Measurements from ENCODE around the gene FBXL19. TPM values are rescaled to one million over a fixed set of nuclear protein-coding genes. Genes with fewer than 3 reads are reported as not detected.

FBXL19 gene
- total and polyA plus RNA-seq, 2 of the 13 experiments (the other 11 are each of a cell fraction or from before 2014, with no cell fraction given) = 6.0 to 13.7 TPM

GRCh38 chr16:30996324-30996984 lies 73.1 kb downstream of the FBXL19 start (continued):
- TF ChIP-seq, protein P1, sequence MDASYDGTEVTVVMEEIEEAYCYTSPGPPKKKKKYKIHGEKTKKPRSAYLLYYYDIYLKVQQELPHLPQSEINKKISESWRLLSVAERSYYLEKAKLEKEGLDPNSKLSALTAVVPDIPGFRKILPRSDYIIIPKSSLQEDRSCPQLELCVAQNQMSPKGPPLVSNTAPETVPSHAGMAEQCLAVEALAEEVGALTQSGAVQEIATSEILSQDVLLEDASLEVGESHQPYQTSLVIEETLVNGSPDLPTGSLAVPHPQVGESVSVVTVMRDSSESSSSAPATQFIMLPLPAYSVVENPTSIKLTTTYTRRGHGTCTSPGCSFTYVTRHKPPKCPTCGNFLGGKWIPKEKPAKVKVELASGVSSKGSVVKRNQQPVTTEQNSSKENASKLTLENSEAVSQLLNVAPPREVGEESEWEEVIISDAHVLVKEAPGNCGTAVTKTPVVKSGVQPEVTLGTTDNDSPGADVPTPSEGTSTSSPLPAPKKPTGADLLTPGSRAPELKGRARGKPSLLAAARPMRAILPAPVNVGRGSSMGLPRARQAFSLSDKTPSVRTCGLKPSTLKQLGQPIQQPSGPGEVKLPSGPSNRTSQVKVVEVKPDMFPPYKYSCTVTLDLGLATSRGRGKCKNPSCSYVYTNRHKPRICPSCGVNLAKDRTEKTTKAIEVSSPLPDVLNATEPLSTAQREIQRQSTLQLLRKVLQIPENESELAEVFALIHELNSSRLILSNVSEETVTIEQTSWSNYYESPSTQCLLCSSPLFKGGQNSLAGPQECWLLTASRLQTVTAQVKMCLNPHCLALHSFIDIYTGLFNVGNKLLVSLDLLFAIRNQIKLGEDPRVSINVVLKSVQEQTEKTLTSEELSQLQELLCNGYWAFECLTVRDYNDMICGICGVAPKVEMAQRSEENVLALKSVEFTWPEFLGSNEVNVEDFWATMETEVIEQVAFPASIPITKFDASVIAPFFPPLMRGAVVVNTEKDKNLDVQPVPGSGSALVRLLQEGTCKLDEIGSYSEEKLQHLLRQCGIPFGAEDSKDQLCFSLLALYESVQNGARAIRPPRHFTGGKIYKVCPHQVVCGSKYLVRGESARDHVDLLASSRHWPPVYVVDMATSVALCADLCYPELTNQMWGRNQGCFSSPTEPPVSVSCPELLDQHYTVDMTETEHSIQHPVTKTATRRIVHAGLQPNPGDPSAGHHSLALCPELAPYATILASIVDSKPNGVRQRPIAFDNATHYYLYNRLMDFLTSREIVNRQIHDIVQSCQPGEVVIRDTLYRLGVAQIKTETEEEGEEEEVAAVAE (CRISPR knock-in tag; IDR thresholded peaks at IDR 0.05; ENCODE audit: borderline replicate concordance) = 0 out of 2 replicates have a peak, but pooled peaks have one; percentile 11
- no peak for TF ChIP-seq PAX8 (CRISPR knock-in tag; IDR thresholded peaks at IDR 0.05; ENCODE audit: borderline replicate concordance)
- peak; percentile 26; the same call in 1 of the 2 replicates for TF ChIP-seq ZNF747 (CRISPR knock-in tag; IDR thresholded peaks at IDR 0.05; ENCODE audit: borderline replicate concordance)
- 0 out of 2 replicates have a peak, but pooled peaks have one; percentile 10 for TF ChIP-seq SP2 (CRISPR knock-in tag; IDR thresholded peaks at IDR 0.05)
- 0 out of 2 replicates have a peak, but pooled peaks have one; percentile 8 for TF ChIP-seq ZSCAN22 (CRISPR knock-in tag; IDR thresholded peaks at IDR 0.05)
- no peak for TF ChIP-seq LCORL (IDR thresholded peaks at IDR 0.05)
- TF ChIP-seq LCORL (CRISPR knock-in tag; IDR thresholded peaks at IDR 0.05) = peak; percentile 91
- TF ChIP-seq, protein P2, sequence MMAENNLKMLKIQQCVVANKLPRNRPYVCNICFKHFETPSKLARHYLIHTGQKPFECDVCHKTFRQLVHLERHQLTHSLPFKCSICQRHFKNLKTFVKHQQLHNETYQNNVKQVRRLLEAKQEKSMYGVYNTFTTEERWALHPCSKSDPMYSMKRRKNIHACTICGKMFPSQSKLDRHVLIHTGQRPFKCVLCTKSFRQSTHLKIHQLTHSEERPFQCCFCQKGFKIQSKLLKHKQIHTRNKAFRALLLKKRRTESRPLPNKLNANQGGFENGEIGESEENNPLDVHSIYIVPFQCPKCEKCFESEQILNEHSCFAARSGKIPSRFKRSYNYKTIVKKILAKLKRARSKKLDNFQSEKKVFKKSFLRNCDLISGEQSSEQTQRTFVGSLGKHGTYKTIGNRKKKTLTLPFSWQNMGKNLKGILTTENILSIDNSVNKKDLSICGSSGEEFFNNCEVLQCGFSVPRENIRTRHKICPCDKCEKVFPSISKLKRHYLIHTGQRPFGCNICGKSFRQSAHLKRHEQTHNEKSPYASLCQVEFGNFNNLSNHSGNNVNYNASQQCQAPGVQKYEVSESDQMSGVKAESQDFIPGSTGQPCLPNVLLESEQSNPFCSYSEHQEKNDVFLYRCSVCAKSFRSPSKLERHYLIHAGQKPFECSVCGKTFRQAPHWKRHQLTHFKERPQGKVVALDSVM (CRISPR knock-in tag; IDR thresholded peaks at IDR 0.05) = peak; percentile 52; the same call in 1 of the 2 replicates
- TF ChIP-seq ZMYM3 (CRISPR knock-in tag; IDR thresholded peaks at IDR 0.05) = peak; percentile 96
- 0 out of 2 replicates have a peak, but pooled peaks have one; percentile 42 for TF ChIP-seq ZSCAN5A (CRISPR knock-in tag; IDR thresholded peaks at IDR 0.05; ENCODE audit: borderline replicate concordance)
- peak; percentile 88 for TF ChIP-seq KDM1A (CRISPR knock-in tag; IDR thresholded peaks at IDR 0.05)
- TF ChIP-seq SNAPC5 (CRISPR knock-in tag; IDR thresholded peaks at IDR 0.05; ENCODE audit: borderline replicate concordance) = 0 out of 2 replicates have a peak, but pooled peaks have one; percentile 64
- TF ChIP-seq, protein P3, sequence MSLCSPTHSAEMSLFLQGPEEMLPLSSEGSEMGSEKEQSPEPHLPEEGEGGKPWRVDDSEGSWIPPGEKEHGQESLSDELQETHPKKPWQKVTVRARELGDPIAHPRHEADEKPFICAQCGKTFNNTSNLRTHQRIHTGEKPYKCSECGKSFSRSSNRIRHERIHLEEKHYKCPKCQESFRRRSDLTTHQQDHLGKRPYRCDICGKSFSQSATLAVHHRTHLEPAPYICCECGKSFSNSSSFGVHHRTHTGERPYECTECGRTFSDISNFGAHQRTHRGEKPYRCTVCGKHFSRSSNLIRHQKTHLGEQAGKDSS (CRISPR knock-in tag; IDR thresholded peaks at IDR 0.05; ENCODE audit: borderline replicate concordance, low read depth) = 0 out of 2 replicates have a peak, but pooled peaks have one; percentile 23
- TF ChIP-seq ESRRA (CRISPR knock-in tag; IDR thresholded peaks at IDR 0.05; ENCODE audit: low read depth) = peak; percentile 80
- TF ChIP-seq RNF2 (conservative IDR thresholded peaks at IDR 0.05; ENCODE audit: low read depth) = no peak
- TF ChIP-seq POLR2G (IDR thresholded peaks at IDR 0.05; ENCODE audit: low read depth, low read length) = peak; percentile 82
- no peak for TF ChIP-seq FOXJ3 (CRISPR knock-in tag; IDR thresholded peaks at IDR 0.05; ENCODE audit: borderline replicate concordance)
- TF ChIP-seq ZNF350 (CRISPR knock-in tag; IDR thresholded peaks at IDR 0.05; ENCODE audit: borderline replicate concordance, low read depth) = peak; percentile 28; the same call in 1 of the 2 replicates
- no peak for TF ChIP-seq SMYD3 (CRISPR knock-in tag; IDR thresholded peaks at IDR 0.05)

Measured in HepG2 (cell line).